Stimulated activated CD8-positive, alpha-beta memory T cell treated with anti-CD3 and anti-CD28 coated beads, Interleukin-7, amount 100 ng/mL, for 48 hours (primary cell): ENCODE results near the gene MPRIP.

Experiments
- DNase-seq, 2 donors: peaks; one replicate each; pipeline ENCODE4 v3.0.0-alpha.2; 2020; ENCODE audit warnings: low read depth in 1 of 2; ENCODE audit errors: extremely low read depth in 1 of 2

MPRIP gene

GRCh38 chr17:17227608-17228520, 185.6 kb downstream of the MPRIP start:
- no peak for DNase-seq

DNA sequence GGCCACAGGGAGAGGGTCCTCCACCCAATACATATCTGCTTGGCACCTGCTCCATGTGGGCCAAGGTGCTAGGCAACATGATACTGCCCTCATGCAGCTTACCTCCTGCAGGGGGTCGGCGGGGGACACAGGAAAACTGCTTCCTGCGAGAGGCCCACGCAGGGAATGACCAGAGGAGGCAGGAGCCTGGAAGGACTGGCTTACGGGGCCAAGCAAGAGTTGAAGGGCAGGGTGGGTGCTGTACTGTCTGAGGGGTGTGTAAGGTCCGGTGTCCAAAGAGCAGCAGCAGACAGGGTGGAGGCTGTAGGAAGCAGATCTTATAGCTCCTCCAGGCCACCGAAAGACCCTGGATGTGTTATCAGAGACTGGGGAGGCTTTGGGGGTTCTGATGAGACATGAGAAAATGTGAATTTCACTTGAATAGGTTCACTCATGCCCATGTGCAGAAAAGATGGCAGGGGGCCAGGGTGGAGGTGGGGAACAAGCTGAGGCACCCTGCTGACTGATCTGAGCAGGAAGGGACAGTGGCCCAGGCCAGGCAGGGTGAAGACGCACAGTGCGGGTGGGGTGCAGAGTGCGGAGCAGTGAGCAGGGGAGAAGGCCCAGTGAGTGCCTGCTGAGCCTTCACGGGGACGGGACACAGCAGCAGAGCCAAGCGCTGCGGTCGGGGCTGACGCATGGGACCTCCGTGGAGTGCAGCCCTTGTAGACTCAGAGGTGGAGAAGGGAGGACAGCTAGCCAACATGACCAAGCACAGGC, 186.4 kb downstream of the MPRIP start:
- no peak for DNase-seq

GRCh38 chr17:17229416-17230384, 187.4 kb downstream of the MPRIP start:
- no peak for DNase-seq

DNA sequence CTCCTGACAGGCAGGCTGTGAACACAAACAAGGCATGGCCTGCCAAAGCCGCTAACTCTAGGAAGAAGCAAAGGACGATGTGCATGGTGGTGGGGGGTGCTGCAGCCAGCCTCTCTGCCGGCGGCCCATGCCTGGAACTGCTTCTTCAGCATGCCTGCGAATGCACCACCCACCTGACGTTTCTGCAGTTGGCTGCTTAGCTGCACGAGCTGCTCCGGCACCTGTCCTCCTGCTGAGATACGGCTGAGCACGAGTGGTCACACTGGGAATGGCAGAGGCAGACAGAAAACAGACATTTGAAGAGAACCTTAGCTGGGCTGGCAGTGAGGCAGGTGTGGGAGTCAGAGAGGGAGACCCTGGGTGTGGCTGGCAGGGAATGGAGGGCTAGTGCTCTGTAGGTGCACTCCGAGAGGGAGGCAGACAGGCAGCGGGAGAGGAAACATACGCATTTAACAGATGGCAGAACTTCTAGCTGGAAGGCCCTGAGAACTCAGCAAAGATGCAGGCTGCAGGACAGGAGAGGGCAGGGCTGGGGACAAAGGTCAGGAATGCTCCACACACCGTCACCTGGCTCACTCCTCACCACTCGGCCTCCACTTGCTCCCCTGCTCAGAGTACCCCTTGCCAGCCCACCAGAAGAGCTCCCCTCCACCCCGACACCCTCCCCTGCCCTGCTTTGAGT, 189.5 kb downstream of the MPRIP start:
- no peak for DNase-seq

DNA sequence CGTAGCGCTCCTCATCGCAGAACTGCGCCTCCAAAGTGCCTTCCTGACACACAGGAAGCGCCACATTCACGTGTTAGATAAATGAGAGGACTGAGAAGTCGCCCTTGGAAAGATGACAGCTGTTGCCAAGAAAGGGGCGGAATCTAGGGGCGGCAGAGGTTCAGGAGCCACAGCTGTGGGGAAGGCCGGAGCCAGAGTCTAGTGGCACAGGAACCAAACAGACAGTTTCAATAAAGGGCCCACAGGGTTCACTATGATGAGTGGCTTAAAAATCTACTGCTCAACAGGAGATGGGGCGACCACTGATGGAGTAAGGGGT, 190.0 kb downstream of the MPRIP start:
- DNase-seq: no peak

- DNase-seq: no peak
Observed at GRCh38 chr17:17235212-17236174, 193.2 kb downstream of the MPRIP start.

- no peak for DNase-seq
Observed at GRCh38 chr17:17236295-17237025, 194.2 kb downstream of the MPRIP start.

DNA sequence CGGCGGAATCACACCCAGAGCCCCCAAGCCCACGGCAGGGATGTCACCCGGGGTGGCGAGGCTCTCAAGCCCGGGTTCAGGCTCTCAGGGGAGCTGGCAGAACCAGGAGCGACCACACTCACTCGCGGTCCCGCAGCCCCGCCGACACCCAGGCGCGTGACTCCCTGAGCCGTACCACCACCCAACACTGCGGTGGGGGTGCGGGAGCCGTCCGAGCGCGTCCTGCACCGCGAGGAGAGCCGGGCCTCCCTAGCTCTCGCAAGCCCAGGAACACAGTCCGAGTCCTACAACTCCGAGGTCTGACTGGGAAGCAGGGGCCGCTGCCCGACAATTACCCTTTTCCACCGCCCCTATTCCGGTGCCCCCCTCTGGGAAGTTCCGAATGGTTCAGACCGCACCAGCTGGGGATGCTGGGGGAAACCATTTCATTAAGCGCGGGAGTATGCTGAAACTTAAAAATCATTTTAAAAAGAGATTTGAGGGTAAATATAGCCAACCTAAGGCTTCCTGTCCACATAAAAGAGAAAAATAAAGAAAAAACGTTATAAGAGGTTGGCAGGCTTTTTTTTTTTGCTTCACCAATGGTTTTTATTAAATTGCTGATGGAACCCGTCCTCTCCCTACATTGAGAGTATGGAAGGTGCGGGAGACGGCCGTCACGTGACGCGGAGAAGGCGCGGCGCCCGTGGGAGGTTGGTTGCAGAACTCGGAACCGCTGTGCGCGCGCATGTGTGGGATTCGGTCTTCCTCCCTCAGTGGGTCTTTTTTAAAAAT, 195.0 kb downstream of the MPRIP start, which contains the start of gene FLCN:
FLCN (minus strand) TSS at position 143 of the 774 bp plus-strand sequence. CDS start 9,031 bp downstream, outside the sequence.
- peak; percentile 70 to 81 for DNase-seq

DNA sequence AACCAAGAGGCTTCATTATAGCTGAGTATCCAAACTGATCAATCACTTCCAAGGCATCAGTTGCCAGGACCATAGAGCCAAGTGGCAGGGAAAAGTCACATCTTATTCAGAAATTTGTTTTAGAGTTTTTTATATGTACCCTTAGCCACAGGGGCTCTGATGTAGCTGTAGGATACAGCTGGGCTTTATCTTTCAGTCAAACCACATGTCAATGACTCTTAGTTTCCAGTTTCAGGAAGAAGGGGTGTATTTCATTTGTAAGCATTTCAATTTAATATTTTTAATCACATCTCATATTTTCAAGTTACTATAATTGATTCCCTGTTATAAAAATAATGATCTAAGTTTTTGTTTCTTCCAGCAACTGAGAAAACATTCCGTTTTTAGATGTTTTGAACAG, 197.6 kb downstream of the MPRIP start:
- DNase-seq: no peak

DNA sequence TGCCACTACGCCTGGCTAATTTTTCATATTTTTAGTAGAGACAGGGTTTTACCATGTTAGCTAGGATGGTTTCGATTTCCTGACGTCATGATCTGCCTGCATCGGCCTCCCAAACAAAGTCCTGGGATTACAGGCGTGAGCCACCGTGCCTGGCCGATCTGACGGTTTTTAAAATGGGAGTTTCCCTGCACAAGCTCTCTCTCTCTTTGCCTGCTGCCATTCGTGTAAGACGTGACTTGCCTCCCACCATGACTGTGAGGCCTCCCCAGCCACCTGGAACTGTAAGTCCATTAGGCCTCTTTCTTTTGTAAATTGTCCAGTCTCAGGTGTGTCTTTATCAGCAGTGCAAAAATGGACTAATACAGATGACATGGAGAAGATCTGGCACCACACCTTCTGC, 199.4 kb downstream of the MPRIP start:
- DNase-seq: no peak

- no peak for DNase-seq
Observed at GRCh38 chr17:17242246-17242645, 200.0 kb downstream of the MPRIP start.
